Ectodermal cell (in vitro differentiated cells): Measurements from ENCODE around the gene MAGEB3.

Source experiments
- H3K27ac ChIP-seq: 2 replicates; pipeline ENCODE4 v1.7.0; 2013; ENCODE audit warnings: mild to moderate bottlenecking, low read depth, low read length; ENCODE audit not compliant: insufficient read depth, poor library complexity, severe bottlenecking
- H3K27me3 ChIP-seq: 2 replicates; pipeline ENCODE4 v1.7.0; 2013; ENCODE audit warnings: mild to moderate bottlenecking, low read length; ENCODE audit not compliant: insufficient read depth, control insufficient read depth, poor library complexity, severe bottlenecking
- H3K36me3 ChIP-seq: one replicate; pipeline ENCODE4 v1.7.0; 2013; ENCODE audit warnings: low read length; ENCODE audit not compliant: control insufficient read depth, insufficient read depth
- H3K4me1 ChIP-seq: one replicate; pipeline ENCODE4 v1.7.0; 2013; ENCODE audit warnings: low read length; ENCODE audit not compliant: control insufficient read depth, insufficient read depth
- H3K4me3 ChIP-seq: 2 replicates; pipeline ENCODE4 v1.7.0; 2013; ENCODE audit warnings: low read depth, low read length, control low read depth; ENCODE audit not compliant: insufficient read depth
- H3K9me3 ChIP-seq: 2 replicates; pipeline ENCODE4 v1.7.0; 2013; ENCODE audit warnings: mild to moderate bottlenecking, low read length, moderate library complexity; ENCODE audit not compliant: control insufficient read depth
- WGBS, 2 experiments: methylation state at CpG; one replicate each; pipeline ENCODE4 v1.1.7; 2013; ENCODE audit warnings: missing lambda C conversion rate in 2 of 2; 5-methylcytosine and 5-hydroxymethylcytosine counted together

Gene MAGEB3

GRCh38 chrX:30270639-30271038 lies 40.2 kb downstream of the MAGEB3 start:
- 90 to 98% methylated on average over 3 of the region's 3 CpGs for WGBS, 2 experiments
- Histone ChIP-seq H3K36me3 (no peaks in the 10 kb centered on the region), H3K27me3 (no peaks in the 10 kb centered on the region), H3K9me3 (no peaks in the 10 kb centered on the region), H3K27ac (no peak overlapping the region), H3K4me3 (no peak overlapping the region), H3K4me1 (no peaks in the 10 kb centered on the region)

GRCh38 chrX:30275498-30275897 lies 45.0 kb downstream of the MAGEB3 start:
- Histone ChIP-seq H3K27me3 (no peaks in the 10 kb centered on the region), H3K4me3 (no peak overlapping the region), H3K36me3 (no peaks in the 10 kb centered on the region), H3K27ac (no peak overlapping the region), H3K9me3 (no peaks in the 10 kb centered on the region), H3K4me1 (no peaks in the 10 kb centered on the region)
- 60 to 75% methylated on average over 1 of the region's 1 CpG for WGBS, 2 experiments

- WGBS, 2 experiments, result 100% methylated on average over 1 of the region's 1 CpG
- no peak overlapping the region for H3K27ac ChIP-seq
- H3K4me3 ChIP-seq, result no peak overlapping the region
- no peaks in the 10 kb centered on the region for H3K4me1 ChIP-seq
- no peaks in the 10 kb centered on the region for H3K27me3 ChIP-seq
- H3K9me3 ChIP-seq, result no peaks in the 10 kb centered on the region
- no peaks in the 10 kb centered on the region for H3K36me3 ChIP-seq
These were observed 47.9 kb downstream of the MAGEB3 start for GRCh38 chrX:30278365-30278764.

GRCh38 chrX:30280428-30280827 lies 50.0 kb downstream of the MAGEB3 start:
- H3K9me3 ChIP-seq, result no peaks in the 10 kb centered on the region
- H3K4me1 ChIP-seq, result no peaks in the 10 kb centered on the region
- WGBS, 2 experiments, result 89 to 100% methylated on average over 1 of the region's 1 CpG
- no peak overlapping the region for H3K27ac ChIP-seq
- H3K4me3 ChIP-seq, result no peak overlapping the region
- no peaks in the 10 kb centered on the region for H3K36me3 ChIP-seq
- H3K27me3 ChIP-seq, result no peaks in the 10 kb centered on the region

- no peaks in the 10 kb centered on the region for H3K4me1 ChIP-seq
- H3K27ac ChIP-seq, result no peak overlapping the region
- no peaks in the 10 kb centered on the region for H3K36me3 ChIP-seq
- H3K9me3 ChIP-seq, result no peaks in the 10 kb centered on the region
- H3K4me3 ChIP-seq, result no peak overlapping the region
- H3K27me3 ChIP-seq, result no peaks in the 10 kb centered on the region
These were observed 52.1 kb downstream of the MAGEB3 start for GRCh38 chrX:30282527-30282926.

GRCh38 chrX:30283456-30284200 lies 53.2 kb downstream of the MAGEB3 start:
- Histone ChIP-seq H3K4me3 (no peak overlapping the region), H3K27ac (no peak overlapping the region), H3K9me3 (no peaks in the 10 kb centered on the region), H3K36me3 (no peaks in the 10 kb centered on the region), H3K27me3 (no peaks in the 10 kb centered on the region), H3K4me1 (no peaks in the 10 kb centered on the region)
- WGBS, 2 experiments, result 89% methylated on average over 2 to 3 of the region's 3 CpGs
